Thyroid gland (tissue), 4 donors: ENCODE measurements around the gene EPB41.

Source experiments
- POLR2A ChIP-seq, 2 donors: fragments of 450-650 bp; IDR thresholded peaks; one replicate each; pipeline ENCODE4 v1.6.1; 2017; ENCODE audit warnings: antibody characterized with exemption in 2 of 2, mild to moderate bottlenecking in 2 of 2, moderate library complexity in 1 of 2
- TF ChIP-seq, protein P1 (sequence below), 6 experiments: fragments of 200-600 bp in 3 of 6; fragments of 450-650 bp in 3 of 6; sonication (generic) in 3 of 6; IDR thresholded peaks; one replicate each; pipeline ENCODE4 v1.5.1; 2016 to 2019; ENCODE audit warnings: antibody characterized with exemption in 6 of 6, mild to moderate bottlenecking in 2 of 6, inconsistent platforms in 1 of 6, moderate library complexity in 1 of 6

DNA sequence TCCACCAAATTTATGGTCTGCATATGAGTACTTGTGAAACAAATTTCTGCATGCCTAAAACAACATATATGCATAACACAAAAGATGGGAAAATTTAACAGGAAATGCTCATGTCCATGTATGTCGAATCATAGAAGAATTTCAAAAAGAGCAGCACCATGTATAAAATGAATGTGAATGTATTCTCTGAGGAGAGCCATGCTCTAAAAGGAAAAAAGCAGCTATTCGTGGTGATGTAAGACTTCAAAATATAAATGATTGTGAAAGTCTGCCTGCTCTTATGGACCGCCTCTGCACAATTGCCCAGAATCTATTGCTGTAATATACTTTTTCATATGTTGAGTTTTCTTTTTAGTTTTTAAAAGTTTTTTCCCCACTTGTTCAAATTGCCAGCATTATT lies 66.8 kb downstream of the EPB41 start:
- TF ChIP-seq, protein P1, sequence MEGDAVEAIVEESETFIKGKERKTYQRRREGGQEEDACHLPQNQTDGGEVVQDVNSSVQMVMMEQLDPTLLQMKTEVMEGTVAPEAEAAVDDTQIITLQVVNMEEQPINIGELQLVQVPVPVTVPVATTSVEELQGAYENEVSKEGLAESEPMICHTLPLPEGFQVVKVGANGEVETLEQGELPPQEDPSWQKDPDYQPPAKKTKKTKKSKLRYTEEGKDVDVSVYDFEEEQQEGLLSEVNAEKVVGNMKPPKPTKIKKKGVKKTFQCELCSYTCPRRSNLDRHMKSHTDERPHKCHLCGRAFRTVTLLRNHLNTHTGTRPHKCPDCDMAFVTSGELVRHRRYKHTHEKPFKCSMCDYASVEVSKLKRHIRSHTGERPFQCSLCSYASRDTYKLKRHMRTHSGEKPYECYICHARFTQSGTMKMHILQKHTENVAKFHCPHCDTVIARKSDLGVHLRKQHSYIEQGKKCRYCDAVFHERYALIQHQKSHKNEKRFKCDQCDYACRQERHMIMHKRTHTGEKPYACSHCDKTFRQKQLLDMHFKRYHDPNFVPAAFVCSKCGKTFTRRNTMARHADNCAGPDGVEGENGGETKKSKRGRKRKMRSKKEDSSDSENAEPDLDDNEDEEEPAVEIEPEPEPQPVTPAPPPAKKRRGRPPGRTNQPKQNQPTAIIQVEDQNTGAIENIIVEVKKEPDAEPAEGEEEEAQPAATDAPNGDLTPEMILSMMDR (IDR thresholded peaks at IDR 0.05): no peak
- no peak for TF ChIP-seq POLR2A (IDR thresholded peaks at IDR 0.05)
